ENCODE measurements around the gene PRKAG1. TPM values are rescaled to one million over a fixed set of nuclear protein-coding genes. Genes with fewer than 3 reads are reported as not detected.

The PRKAG1 gene
- total RNA-seq, 2 experiments from 2014 or later = 22.8 to 45.9 TPM

- POLR2A ChIA-PET = interaction anchor here (0.5 to 2.1 kb wide), 3 partner anchors 12 to 17 kb away, joined by 3 to 12 read pairs (median 8); partner anchors contain the start of gene ARF3
- no peaks in the 10 kb centered on the region for H3K79me2 ChIP-seq (ENCODE audit: insufficient read depth, low read depth, low read length)
- BruUV-seq (replicated peaks) = no TSS peak
- no peaks in the 10 kb centered on the region for H3K9me3 ChIP-seq (ENCODE audit: low read length)
- no peak overlapping the region for H3K4me3 ChIP-seq (ENCODE audit: low read depth, low read length, poor library complexity, severe bottlenecking)
- TF ChIP-seq CTCF (conservative IDR thresholded peaks at IDR 0.05; ENCODE audit: low read length) = no peak
- no peak for TF ChIP-seq EZH2phosphoT487 (IDR thresholded peaks at IDR 0.05; ENCODE audit: borderline replicate concordance, low read depth, low read length)
- intact Hi-C loops (cut with micrococcal nuclease; ENCODE audit: unreplicated experiment) = no loop called here
- H3K9me2 ChIP-seq (ENCODE audit: insufficient read depth, low read length) = no peaks in the 10 kb centered on the region
- no peaks in the 10 kb centered on the region for H3K4me1 ChIP-seq (ENCODE audit: insufficient read depth, low read length, poor library complexity, severe bottlenecking)
- H3K36me3 ChIP-seq (ENCODE audit: insufficient read depth, low read length) = no peaks in the 10 kb centered on the region
- H3K4me2 ChIP-seq (ENCODE audit: low read length) = no peak overlapping the region
- CTCF ChIA-PET (ENCODE audit: unreplicated experiment) = no interaction called here
- no peaks in the 10 kb centered on the region for H4K20me1 ChIP-seq (ENCODE audit: insufficient read depth, low read length)
- no peak overlapping the region for H3K27ac ChIP-seq (ENCODE audit: low read depth, low read length, poor library complexity, severe bottlenecking)
- no peak overlapping the region for H2AFZ ChIP-seq (ENCODE audit: low read length)
- DNase-seq (ENCODE audit: low spot score) = no peak
Measured at GRCh38 chr12:48969160-48969771, 49.3 kb downstream of the PRKAG1 start.

GRCh38 chr12:48968467-48968866 is 50.1 kb downstream of the PRKAG1 start:
- no TSS peak for BruUV-seq (replicated peaks)
- Histone ChIP-seq H4K20me1 (ENCODE audit: insufficient read depth, low read length) (no peaks in the 10 kb centered on the region), H3K36me3 (ENCODE audit: insufficient read depth, low read length) (no peaks in the 10 kb centered on the region), H2AFZ (ENCODE audit: low read length) (no peak overlapping the region), H3K4me2 (ENCODE audit: low read length) (no peak overlapping the region), H3K9me3 (ENCODE audit: low read length) (no peaks in the 10 kb centered on the region), H3K9me2 (ENCODE audit: insufficient read depth, low read length) (no peaks in the 10 kb centered on the region), H3K79me2 (ENCODE audit: insufficient read depth, low read depth, low read length) (no peaks in the 10 kb centered on the region), H3K4me3 (ENCODE audit: low read depth, low read length, poor library complexity, severe bottlenecking) (no peak overlapping the region), H3K4me1 (ENCODE audit: insufficient read depth, low read length, poor library complexity, severe bottlenecking) (no peaks in the 10 kb centered on the region), H3K27ac (ENCODE audit: low read depth, low read length, poor library complexity, severe bottlenecking) (no peak overlapping the region)
- TF ChIP-seq CTCF (conservative IDR thresholded peaks at IDR 0.05; ENCODE audit: low read length) (no peak), EZH2phosphoT487 (IDR thresholded peaks at IDR 0.05; ENCODE audit: borderline replicate concordance, low read depth, low read length) (no peak)
- DNase-seq (ENCODE audit: low spot score) = no peak
- CTCF ChIA-PET (ENCODE audit: unreplicated experiment) = interaction anchor here (0.8 kb wide), 1 partner anchor 20 kb away, joined by 3 read pairs; no protein-coding TSS in a partner anchor
- POLR2A ChIA-PET = interaction anchor here (0.5 to 2.1 kb wide), 3 partner anchors 11 to 17 kb away, joined by 3 to 12 read pairs (median 8); partner anchors contain the start of gene ARF3
- intact Hi-C loops (cut with micrococcal nuclease; ENCODE audit: unreplicated experiment) = no loop called here

GRCh38 chr12:48967991-48968390 is 50.6 kb downstream of the PRKAG1 start:
- no peaks in the 10 kb centered on the region for H3K79me2 ChIP-seq (ENCODE audit: insufficient read depth, low read depth, low read length)
- H2AFZ ChIP-seq (ENCODE audit: low read length) = no peak overlapping the region
- H3K36me3 ChIP-seq (ENCODE audit: insufficient read depth, low read length) = no peaks in the 10 kb centered on the region
- POLR2A ChIA-PET = interaction anchor here (0.6 to 2.1 kb wide), 3 partner anchors 10 to 100 kb away, joined by 3 to 12 read pairs (median 8); partner anchors contain the start of gene ARF3
- H3K9me3 ChIP-seq (ENCODE audit: low read length) = no peaks in the 10 kb centered on the region
- no peak overlapping the region for H3K4me2 ChIP-seq (ENCODE audit: low read length)
- intact Hi-C loops (cut with micrococcal nuclease; ENCODE audit: unreplicated experiment) = no loop called here
- no peak overlapping the region for H3K27ac ChIP-seq (ENCODE audit: low read depth, low read length, poor library complexity, severe bottlenecking)
- no peaks in the 10 kb centered on the region for H4K20me1 ChIP-seq (ENCODE audit: insufficient read depth, low read length)
- H3K4me3 ChIP-seq (ENCODE audit: low read depth, low read length, poor library complexity, severe bottlenecking) = no peak overlapping the region
- H3K9me2 ChIP-seq (ENCODE audit: insufficient read depth, low read length) = no peaks in the 10 kb centered on the region
- BruUV-seq (replicated peaks) = no TSS peak
- CTCF ChIA-PET (ENCODE audit: unreplicated experiment) = interaction anchor here (0.8 kb wide), 1 partner anchor 20 kb away, joined by 3 read pairs; no protein-coding TSS in a partner anchor
- no peaks in the 10 kb centered on the region for H3K4me1 ChIP-seq (ENCODE audit: insufficient read depth, low read length, poor library complexity, severe bottlenecking)
- DNase-seq (ENCODE audit: low spot score) = no peak
- no peak for TF ChIP-seq CTCF (conservative IDR thresholded peaks at IDR 0.05; ENCODE audit: low read length)
- no peak for TF ChIP-seq EZH2phosphoT487 (IDR thresholded peaks at IDR 0.05; ENCODE audit: borderline replicate concordance, low read depth, low read length)

All from OCI-LY7 (cell line).